ENCODE data around the gene TMEM209.

Gene TMEM209

DNA sequence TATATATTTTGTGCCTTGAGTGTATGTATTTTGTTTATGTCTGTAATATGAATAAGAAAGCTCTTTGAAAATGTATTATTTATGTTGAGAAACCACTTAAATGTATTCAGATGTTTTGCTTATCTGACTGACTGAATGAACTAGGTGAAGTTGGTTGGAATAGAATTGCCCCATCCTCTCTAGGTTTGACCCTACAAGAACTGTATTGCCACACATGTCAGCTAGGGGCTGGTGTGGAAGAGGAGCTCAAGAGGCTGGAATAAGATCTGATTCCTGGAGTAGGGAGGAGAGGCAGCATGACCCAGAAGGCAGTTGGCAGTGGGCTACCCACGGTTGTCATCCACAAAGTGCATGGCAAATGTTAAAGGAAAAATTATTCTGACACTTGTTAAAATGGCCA lies 11.5 kb upstream of the TMEM209 start:
- H3K9me3 ChIP-seq (ENCODE audit: control insufficient read depth, low read length), result no peaks in the 10 kb centered on the region
- no peaks in the 10 kb centered on the region for H3K4me1 ChIP-seq

DNA sequence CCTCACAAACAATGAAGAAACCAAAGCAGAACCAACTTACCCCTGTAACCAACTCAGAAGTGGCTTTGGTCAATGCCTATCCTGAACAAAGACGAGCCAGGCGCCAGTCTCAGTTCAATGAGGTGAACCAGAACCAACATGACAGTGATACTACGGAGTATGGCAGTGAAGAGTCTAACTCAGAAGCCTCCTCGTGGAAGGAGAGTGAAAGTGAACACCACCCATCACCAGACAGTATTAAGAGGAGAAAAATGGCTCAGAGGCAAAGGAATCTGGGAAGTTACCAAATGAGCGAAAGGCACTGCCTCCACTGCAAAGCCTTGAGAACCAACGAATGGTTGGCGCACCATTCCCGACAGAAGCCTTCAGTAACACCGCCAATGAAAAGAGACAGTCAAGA lies 10.8 kb upstream of the TMEM209 start:
- Histone ChIP-seq H3K9ac (no peak overlapping the region), H3K79me2 (no peaks in the 10 kb centered on the region), H2AFZ (no peak overlapping the region), H3K4me2 (ENCODE audit: low read length) (no peak overlapping the region), H3K9me3 (ENCODE audit: control insufficient read depth, low read length) (no peaks in the 10 kb centered on the region), H3K4me3 (ENCODE audit: low read depth, low read length) (no peak overlapping the region), H3K27ac (no peak overlapping the region), H3K36me3 (ENCODE audit: control insufficient read depth, insufficient read depth, low read length) (no peaks in the 10 kb centered on the region), H3K27me3 (ENCODE audit: control insufficient read depth, insufficient read depth, low read length) (no peaks in the 10 kb centered on the region), H3K4me1 (no peaks in the 10 kb centered on the region)
- TF ChIP-seq, protein P1, sequence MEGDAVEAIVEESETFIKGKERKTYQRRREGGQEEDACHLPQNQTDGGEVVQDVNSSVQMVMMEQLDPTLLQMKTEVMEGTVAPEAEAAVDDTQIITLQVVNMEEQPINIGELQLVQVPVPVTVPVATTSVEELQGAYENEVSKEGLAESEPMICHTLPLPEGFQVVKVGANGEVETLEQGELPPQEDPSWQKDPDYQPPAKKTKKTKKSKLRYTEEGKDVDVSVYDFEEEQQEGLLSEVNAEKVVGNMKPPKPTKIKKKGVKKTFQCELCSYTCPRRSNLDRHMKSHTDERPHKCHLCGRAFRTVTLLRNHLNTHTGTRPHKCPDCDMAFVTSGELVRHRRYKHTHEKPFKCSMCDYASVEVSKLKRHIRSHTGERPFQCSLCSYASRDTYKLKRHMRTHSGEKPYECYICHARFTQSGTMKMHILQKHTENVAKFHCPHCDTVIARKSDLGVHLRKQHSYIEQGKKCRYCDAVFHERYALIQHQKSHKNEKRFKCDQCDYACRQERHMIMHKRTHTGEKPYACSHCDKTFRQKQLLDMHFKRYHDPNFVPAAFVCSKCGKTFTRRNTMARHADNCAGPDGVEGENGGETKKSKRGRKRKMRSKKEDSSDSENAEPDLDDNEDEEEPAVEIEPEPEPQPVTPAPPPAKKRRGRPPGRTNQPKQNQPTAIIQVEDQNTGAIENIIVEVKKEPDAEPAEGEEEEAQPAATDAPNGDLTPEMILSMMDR (IDR thresholded peaks at IDR 0.05), result no peak

More for the DNA sequence above, 11.5 kb upstream of the TMEM209 start:
- no peaks in the 10 kb centered on the region for H3K36me3 ChIP-seq (ENCODE audit: control insufficient read depth, insufficient read depth, low read length)
- H3K27me3 ChIP-seq (ENCODE audit: control insufficient read depth, insufficient read depth, low read length), result no peaks in the 10 kb centered on the region
- H3K9ac ChIP-seq, result no peak overlapping the region
- no peak overlapping the region for H3K27ac ChIP-seq
- no peaks in the 10 kb centered on the region for H3K79me2 ChIP-seq
- no peak overlapping the region for H2AFZ ChIP-seq
- no peak overlapping the region for H3K4me3 ChIP-seq (ENCODE audit: low read depth, low read length)
- no peak overlapping the region for H3K4me2 ChIP-seq (ENCODE audit: low read length)
- TF ChIP-seq, protein P1 (IDR thresholded peaks at IDR 0.05), result no peak

DNA sequence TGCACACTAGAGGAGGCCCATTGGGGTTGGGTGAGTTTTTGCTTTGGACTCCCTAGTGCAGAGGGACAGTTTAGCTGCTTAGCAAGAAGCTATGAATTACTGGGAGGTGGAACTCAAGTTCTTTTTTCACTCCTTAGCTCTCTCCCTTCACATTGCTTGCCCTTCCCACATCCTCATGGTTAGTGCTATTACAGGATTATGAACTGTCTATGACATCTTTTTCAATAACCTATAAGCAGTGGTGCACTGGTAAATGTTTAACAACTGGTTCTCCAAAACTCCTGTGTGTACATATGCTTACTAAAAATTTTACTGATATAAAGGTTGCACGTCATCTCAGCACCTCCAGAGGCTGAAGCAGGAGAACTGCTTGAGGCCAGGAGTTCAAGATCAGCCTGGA lies 8.6 kb upstream of the TMEM209 start:
- no peaks in the 10 kb centered on the region for H3K36me3 ChIP-seq (ENCODE audit: control insufficient read depth, insufficient read depth, low read length)
- no peaks in the 10 kb centered on the region for H3K79me2 ChIP-seq
- H3K9me3 ChIP-seq (ENCODE audit: control insufficient read depth, low read length), result no peaks in the 10 kb centered on the region
- no peak overlapping the region for H3K27ac ChIP-seq
- H3K4me3 ChIP-seq (ENCODE audit: low read depth, low read length), result no peak overlapping the region
- TF ChIP-seq, protein P1 (IDR thresholded peaks at IDR 0.05), result no peak
- H2AFZ ChIP-seq, result no peak overlapping the region
- H3K4me1 ChIP-seq, result no peaks in the 10 kb centered on the region
- no peak overlapping the region for H3K9ac ChIP-seq
- no peaks in the 10 kb centered on the region for H3K27me3 ChIP-seq (ENCODE audit: control insufficient read depth, insufficient read depth, low read length)
- no peak overlapping the region for H3K4me2 ChIP-seq (ENCODE audit: low read length)

DNA sequence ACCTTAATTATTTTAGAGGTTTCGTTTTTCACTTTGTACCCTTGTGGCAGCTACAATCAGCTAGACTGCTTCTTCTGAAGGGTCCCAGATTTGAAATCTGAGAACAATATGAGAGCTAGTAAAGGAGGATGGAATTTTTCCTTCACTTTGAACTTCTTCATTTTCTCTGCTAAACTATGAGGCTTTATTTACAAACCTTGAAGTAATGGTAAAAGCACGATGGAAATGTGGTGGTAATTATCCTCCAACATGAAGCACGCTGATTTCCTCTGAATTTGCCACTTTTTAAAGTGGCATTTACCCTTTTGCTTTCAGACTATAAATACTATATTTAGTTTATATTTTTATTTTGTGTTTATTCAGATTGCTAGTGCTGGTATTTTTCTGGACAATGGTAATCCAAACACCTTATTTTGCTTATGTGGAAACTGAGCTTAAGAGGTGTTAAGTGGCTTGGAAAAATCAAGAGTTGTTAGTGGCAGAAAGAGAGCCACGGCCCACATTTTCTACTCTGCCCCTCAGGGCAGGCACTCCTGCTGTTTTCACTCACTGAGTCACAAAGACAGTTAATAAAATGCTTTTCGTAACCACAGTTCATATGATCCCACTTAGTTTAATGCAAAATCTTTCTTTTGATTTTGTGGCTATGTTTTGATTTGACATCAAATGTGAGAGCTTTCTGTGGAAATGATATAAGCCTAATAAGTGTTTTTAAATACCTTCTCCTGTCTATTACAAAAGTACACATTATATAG lies 5.2 kb upstream of the TMEM209 start:
- Histone ChIP-seq H3K36me3 (ENCODE audit: control insufficient read depth, insufficient read depth, low read length) (no peaks in the 10 kb centered on the region), H3K27ac (no peak overlapping the region), H3K9me3 (ENCODE audit: control insufficient read depth, low read length) (no peaks in the 10 kb centered on the region), H2AFZ (no peak overlapping the region), H3K79me2 (no peaks in the 10 kb centered on the region), H3K9ac (no peak overlapping the region), H3K4me2 (ENCODE audit: low read length) (no peak overlapping the region), H3K4me3 (ENCODE audit: low read depth, low read length) (no peak overlapping the region), H3K4me1 (no peaks in the 10 kb centered on the region), H3K27me3 (ENCODE audit: control insufficient read depth, insufficient read depth, low read length) (no peaks in the 10 kb centered on the region)
- TF ChIP-seq, protein P1 (IDR thresholded peaks at IDR 0.05), result no peak

DNA sequence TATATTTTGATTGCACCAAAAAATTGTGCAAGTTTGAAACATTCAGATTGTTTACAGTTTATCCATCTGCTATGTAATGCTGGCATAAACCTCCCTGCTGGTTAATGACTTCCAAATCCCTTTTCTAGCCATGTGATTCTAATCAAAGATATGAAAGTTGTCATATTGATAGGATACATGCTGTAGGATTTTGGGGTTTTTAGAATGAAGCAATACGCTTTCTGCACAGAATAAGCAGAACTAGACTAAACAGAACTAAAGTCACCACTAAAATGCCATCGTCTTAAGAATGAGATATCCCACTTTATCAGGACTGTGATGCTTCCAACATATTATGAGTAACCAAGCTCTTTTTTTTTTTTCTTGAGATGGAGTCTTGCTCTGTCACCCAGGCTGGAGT lies 3.3 kb upstream of the TMEM209 start:
- no peak overlapping the region for H3K9ac ChIP-seq
- no peaks in the 10 kb centered on the region for H3K79me2 ChIP-seq
- no peaks in the 10 kb centered on the region for H3K27me3 ChIP-seq (ENCODE audit: control insufficient read depth, insufficient read depth, low read length)
- H3K9me3 ChIP-seq (ENCODE audit: control insufficient read depth, low read length), result no peaks in the 10 kb centered on the region
- no peak overlapping the region for H3K4me2 ChIP-seq (ENCODE audit: low read length)
- no peaks in the 10 kb centered on the region for H3K36me3 ChIP-seq (ENCODE audit: control insufficient read depth, insufficient read depth, low read length)
- no peak overlapping the region for H3K4me3 ChIP-seq (ENCODE audit: low read depth, low read length)
- H2AFZ ChIP-seq, result no peak overlapping the region
- TF ChIP-seq, protein P1 (IDR thresholded peaks at IDR 0.05), result no peak
- H3K27ac ChIP-seq, result no peak overlapping the region
- H3K4me1 ChIP-seq, result no peaks in the 10 kb centered on the region
